Panc1 (cell line): ENCODE data around the gene MOCS2. TPM values are rescaled to one million over a fixed set of nuclear protein-coding genes. Genes with fewer than 3 reads are reported as not detected.

Experiments
- ATAC-seq: fragments of 200-7000 bp; cut with Tn5 transposase; 2 replicates; pipeline ENCODE4 v1.9.1; 2020; ENCODE audit warnings: mild to moderate bottlenecking, moderate library complexity
- BruUV-seq: library from RNA; stranded (reverse); fragments of 400-500 nt; replicated peaks from 2 replicates; lab custom pipeline; 2021; lab: Mats Ljungman, UMichigan
- CTCF ChIA-PET: fragments of 300-600 bp; sonication (Branson Sonifier 250); formaldehyde crosslinking; loops from one replicate; lab custom pipeline; 2022; ENCODE audit warnings: antibody characterized with exemption; lab: Charles Lee
- POLR2A ChIA-PET: fragments of 300-600 bp; sonication (Branson Sonifier 250); formaldehyde crosslinking; loops from one replicate; lab custom pipeline; 2022; ENCODE audit warnings: antibody characterized with exemption; lab: Charles Lee
- DNase-seq: peaks from one replicate; pipeline ENCODE4 v3.0.0-alpha.2; 2010; ENCODE audit warnings: low read depth, low spot score
- H3K27ac ChIP-seq: 2 replicates; pipeline ENCODE4 v1.5.1; 2011; ENCODE audit warnings: mild to moderate bottlenecking, low read length, inconsistent platforms
- H3K27me3 ChIP-seq: fragments of 200-500 bp; sonication (Bioruptor generic); 2 replicates; pipeline ENCODE4 v1.6.0; 2014; ENCODE audit warnings: low read length, inconsistent platforms; ENCODE audit not compliant: control insufficient read depth, insufficient read depth
- H3K36me3 ChIP-seq: fragments of 200-500 bp; sonication (Bioruptor generic); 2 replicates; pipeline ENCODE4 v1.5.1; 2014; ENCODE audit warnings: inconsistent platforms, mild to moderate bottlenecking, low read length, moderate library complexity; ENCODE audit not compliant: control insufficient read depth, insufficient read depth
- H3K4me1 ChIP-seq: 2 replicates; pipeline ENCODE4 v1.5.1; 2011; ENCODE audit warnings: inconsistent platforms, mild to moderate bottlenecking, low read length, moderate library complexity; ENCODE audit not compliant: control insufficient read depth, insufficient read depth
- H3K4me3 ChIP-seq, 2 experiments: 2 replicates each; pipeline ENCODE4 v1.5.1; 2011 to 2012; ENCODE audit warnings: low read depth in 2 of 2, low read length in 2 of 2, mild to moderate bottlenecking in 2 of 2, inconsistent platforms in 1 of 2, moderate library complexity in 1 of 2
- H3K9me3 ChIP-seq: fragments of 200-500 bp; sonication (Bioruptor generic); 2 replicates; pipeline ENCODE4 v1.5.1; 2014; ENCODE audit warnings: low read depth, mild to moderate bottlenecking, inconsistent platforms, low read length, moderate library complexity; ENCODE audit not compliant: control insufficient read depth, insufficient read depth
- POLR2AphosphoS5 ChIP-seq: IDR thresholded peaks from 2 replicates; pipeline ENCODE4 v1.6.1; 2012; ENCODE audit warnings: mild to moderate bottlenecking, low read depth, low read length, moderate library complexity
- SIN3A ChIP-seq: IDR thresholded peaks from 2 replicates; pipeline ENCODE4 v1.6.1; 2012; ENCODE audit warnings: low read depth, mild to moderate bottlenecking, low read length, moderate library complexity, borderline replicate concordance; ENCODE audit not compliant: insufficient read depth
- TCF7L2 ChIP-seq: IDR thresholded peaks from 2 replicates; pipeline ENCODE4 v1.6.1; 2011; ENCODE audit warnings: mild to moderate bottlenecking, low read depth, low read length, inconsistent platforms
- in situ Hi-C: cut with HindIII; loops from 2 replicates; pipeline ENCODE4 v1.10.0; 2016; ENCODE audit warnings: low sequenced_read_pairs, low pct_unique_long_range_greater_than_20kb
- intact Hi-C: fragments of 100-400 bp; cut with micrococcal nuclease; formaldehyde crosslinking; loops from one replicate; pipeline ENCODE4 v1.10.0; 2022; ENCODE audit not compliant: unreplicated experiment
- total RNA-seq: library from RNA; stranded (reverse); gene quantifications from one replicate; pipeline ENCODE4 v1.2.1, GENCODE V29; 2021; ENCODE audit not compliant: unreplicated experiment
- TF ChIP-seq, protein P1 (sequence below): fragments of 450-650 bp; IDR thresholded peaks from 2 replicates; pipeline ENCODE4 v1.5.1; 2017; ENCODE audit warnings: mild to moderate bottlenecking
- TF ChIP-seq, protein P2 (sequence below), 2 experiments: IDR thresholded peaks; 2 replicates each; pipeline ENCODE4 v1.6.1; 2011 to 2012; ENCODE audit warnings: low read depth in 2 of 2, control low read depth in 1 of 2, low read length in 1 of 2, mild to moderate bottlenecking in 1 of 2, moderate library complexity in 1 of 2; ENCODE audit not compliant: insufficient read depth in 1 of 2

MOCS2 gene
- total RNA-seq, 1 experiment from 2014 or later = 39.5 TPM

DNA sequence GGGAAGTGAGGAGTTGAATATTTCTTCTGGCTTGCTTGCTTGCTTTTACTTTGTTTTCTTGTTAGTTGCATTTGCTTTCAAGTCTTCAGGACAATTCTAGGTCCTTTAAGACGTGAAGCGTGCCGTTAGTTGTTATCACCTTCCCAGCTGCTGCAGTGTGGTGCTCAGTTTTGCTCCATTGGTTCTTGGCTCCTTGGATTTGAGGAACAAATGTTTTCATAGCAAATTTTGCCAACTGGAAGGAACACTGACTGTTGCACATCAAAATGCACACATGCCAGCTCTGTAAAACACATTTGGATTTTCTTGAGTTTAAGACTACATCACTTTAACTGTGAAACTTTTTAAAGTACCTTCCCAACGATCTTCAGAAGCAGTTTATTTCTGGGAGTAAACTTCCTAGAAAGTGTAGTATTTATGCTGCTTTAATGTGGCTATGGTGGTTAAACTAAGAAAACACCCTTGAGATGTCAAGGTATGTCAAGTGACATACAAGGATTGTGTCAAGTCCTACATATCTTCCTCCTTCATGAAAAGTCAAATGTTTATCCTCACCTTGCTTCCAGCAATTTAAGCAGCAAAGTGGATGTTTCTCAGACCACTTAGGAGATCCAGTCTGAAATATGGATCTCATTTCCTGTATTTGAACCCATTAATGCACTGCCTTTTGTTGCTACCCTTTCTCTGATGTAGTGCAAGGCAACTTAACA is 24.9 kb downstream of the MOCS2 start:
- TF ChIP-seq, protein P1, sequence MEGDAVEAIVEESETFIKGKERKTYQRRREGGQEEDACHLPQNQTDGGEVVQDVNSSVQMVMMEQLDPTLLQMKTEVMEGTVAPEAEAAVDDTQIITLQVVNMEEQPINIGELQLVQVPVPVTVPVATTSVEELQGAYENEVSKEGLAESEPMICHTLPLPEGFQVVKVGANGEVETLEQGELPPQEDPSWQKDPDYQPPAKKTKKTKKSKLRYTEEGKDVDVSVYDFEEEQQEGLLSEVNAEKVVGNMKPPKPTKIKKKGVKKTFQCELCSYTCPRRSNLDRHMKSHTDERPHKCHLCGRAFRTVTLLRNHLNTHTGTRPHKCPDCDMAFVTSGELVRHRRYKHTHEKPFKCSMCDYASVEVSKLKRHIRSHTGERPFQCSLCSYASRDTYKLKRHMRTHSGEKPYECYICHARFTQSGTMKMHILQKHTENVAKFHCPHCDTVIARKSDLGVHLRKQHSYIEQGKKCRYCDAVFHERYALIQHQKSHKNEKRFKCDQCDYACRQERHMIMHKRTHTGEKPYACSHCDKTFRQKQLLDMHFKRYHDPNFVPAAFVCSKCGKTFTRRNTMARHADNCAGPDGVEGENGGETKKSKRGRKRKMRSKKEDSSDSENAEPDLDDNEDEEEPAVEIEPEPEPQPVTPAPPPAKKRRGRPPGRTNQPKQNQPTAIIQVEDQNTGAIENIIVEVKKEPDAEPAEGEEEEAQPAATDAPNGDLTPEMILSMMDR = no peak
- TF ChIP-seq TCF7L2 (no peak), SIN3A (no peak), POLR2AphosphoS5 (no peak)
- TF ChIP-seq, protein P2, sequence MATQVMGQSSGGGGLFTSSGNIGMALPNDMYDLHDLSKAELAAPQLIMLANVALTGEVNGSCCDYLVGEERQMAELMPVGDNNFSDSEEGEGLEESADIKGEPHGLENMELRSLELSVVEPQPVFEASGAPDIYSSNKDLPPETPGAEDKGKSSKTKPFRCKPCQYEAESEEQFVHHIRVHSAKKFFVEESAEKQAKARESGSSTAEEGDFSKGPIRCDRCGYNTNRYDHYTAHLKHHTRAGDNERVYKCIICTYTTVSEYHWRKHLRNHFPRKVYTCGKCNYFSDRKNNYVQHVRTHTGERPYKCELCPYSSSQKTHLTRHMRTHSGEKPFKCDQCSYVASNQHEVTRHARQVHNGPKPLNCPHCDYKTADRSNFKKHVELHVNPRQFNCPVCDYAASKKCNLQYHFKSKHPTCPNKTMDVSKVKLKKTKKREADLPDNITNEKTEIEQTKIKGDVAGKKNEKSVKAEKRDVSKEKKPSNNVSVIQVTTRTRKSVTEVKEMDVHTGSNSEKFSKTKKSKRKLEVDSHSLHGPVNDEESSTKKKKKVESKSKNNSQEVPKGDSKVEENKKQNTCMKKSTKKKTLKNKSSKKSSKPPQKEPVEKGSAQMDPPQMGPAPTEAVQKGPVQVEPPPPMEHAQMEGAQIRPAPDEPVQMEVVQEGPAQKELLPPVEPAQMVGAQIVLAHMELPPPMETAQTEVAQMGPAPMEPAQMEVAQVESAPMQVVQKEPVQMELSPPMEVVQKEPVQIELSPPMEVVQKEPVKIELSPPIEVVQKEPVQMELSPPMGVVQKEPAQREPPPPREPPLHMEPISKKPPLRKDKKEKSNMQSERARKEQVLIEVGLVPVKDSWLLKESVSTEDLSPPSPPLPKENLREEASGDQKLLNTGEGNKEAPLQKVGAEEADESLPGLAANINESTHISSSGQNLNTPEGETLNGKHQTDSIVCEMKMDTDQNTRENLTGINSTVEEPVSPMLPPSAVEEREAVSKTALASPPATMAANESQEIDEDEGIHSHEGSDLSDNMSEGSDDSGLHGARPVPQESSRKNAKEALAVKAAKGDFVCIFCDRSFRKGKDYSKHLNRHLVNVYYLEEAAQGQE (IDR thresholded peaks at IDR 0.05; ENCODE audit: insufficient read depth in 1 of 2, low read depth in 2 of 2, low read length in 1 of 2) = no peak

DNA sequence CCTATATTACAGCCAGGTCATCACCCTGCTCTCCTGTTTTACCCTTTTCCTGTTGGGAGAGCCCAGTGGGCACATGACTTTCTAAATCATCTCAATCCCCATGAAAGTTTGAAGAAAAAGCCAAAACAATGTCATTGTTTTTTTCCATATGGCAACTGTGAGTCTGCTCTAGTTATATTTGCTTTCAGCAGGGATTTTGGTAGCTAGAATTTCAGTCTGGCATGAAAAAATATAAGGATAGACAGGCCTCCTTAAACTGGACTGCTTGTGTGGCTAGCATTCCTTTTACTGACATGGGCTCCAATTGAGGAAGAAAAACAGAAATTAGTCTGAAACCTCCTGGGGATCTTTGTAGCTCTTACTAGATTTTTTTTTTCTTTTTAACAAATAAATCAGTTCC is 25.6 kb downstream of the MOCS2 start:
- DNase-seq = no peak
- CTCF ChIA-PET = interaction anchor here (0.9 kb wide), 1 partner anchor 136 kb away, joined by 3 read pairs; no protein-coding TSS in a partner anchor
- no peak for TF ChIP-seq TCF7L2
- TF ChIP-seq SIN3A = no peak
- no peak for TF ChIP-seq POLR2AphosphoS5
- TF ChIP-seq, protein P1 = no peak
- TF ChIP-seq, protein P2 (IDR thresholded peaks at IDR 0.05; ENCODE audit: insufficient read depth in 1 of 2, low read depth in 2 of 2, low read length in 1 of 2) = no peak
- Histone ChIP-seq H3K4me3 (no peak overlapping the region), H3K27me3 (no peaks in the 10 kb centered on the region), H3K9me3 (no peaks in the 10 kb centered on the region), H3K36me3 (peaks cover 9% of the 10 kb centered on the region; the same call in 1 of the 2 replicates), H3K27ac (no peak overlapping the region), H3K4me1 (no peaks in the 10 kb centered on the region)
- in situ Hi-C loops = no loop called here
- no TSS peak for BruUV-seq
- POLR2A ChIA-PET = no interaction called here
- intact Hi-C loops = no loop called here
- ATAC-seq = no peak

More for the DNA sequence above, 24.9 kb downstream of the MOCS2 start:
- H3K9me3 ChIP-seq = no peaks in the 10 kb centered on the region
- BruUV-seq = no TSS peak
- intact Hi-C loops (no loop called here), in situ Hi-C loops (no loop called here)
- no peaks in the 10 kb centered on the region for H3K27me3 ChIP-seq
- H3K4me1 ChIP-seq = no peaks in the 10 kb centered on the region
- ATAC-seq = no peak
- peaks cover 9% of the 10 kb centered on the region; the same call in 1 of the 2 replicates for H3K36me3 ChIP-seq
- no peak overlapping the region for H3K4me3 ChIP-seq
- ChIA-PET CTCF (interaction anchor here (0.9 kb wide), 1 partner anchor 136 kb away, joined by 3 read pairs; no protein-coding TSS in a partner anchor), POLR2A (no interaction called here)
- H3K27ac ChIP-seq = no peak overlapping the region
- no peak for DNase-seq
